NCI-H2227 (cell line): ENCODE data around the gene CCR5.

Source experiments
- DNase-seq: peaks from one replicate; lab custom pipeline; 2025; ENCODE audit not compliant: unreplicated experiment; lab: John Stamatoyannopoulos, UW

Gene CCR5

DNA sequence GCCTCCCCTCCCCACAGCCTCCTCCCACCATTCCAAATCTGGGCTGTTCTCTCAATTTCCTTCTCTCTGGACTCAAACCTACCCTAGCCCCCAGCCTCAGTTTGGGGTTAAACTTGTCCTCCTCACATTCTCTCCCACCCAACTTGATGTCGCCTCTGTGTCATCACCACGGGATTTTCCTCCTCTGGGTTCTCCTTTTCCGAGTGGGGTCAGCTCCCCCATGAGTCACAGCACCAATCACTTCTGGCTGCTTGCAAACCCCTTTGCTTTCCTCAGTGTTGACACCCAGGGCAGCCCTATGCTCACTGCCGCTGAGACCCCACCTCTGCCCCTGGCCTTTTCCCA lies 35.7 kb downstream of the CCR5 start:
- no peak for DNase-seq

DNA sequence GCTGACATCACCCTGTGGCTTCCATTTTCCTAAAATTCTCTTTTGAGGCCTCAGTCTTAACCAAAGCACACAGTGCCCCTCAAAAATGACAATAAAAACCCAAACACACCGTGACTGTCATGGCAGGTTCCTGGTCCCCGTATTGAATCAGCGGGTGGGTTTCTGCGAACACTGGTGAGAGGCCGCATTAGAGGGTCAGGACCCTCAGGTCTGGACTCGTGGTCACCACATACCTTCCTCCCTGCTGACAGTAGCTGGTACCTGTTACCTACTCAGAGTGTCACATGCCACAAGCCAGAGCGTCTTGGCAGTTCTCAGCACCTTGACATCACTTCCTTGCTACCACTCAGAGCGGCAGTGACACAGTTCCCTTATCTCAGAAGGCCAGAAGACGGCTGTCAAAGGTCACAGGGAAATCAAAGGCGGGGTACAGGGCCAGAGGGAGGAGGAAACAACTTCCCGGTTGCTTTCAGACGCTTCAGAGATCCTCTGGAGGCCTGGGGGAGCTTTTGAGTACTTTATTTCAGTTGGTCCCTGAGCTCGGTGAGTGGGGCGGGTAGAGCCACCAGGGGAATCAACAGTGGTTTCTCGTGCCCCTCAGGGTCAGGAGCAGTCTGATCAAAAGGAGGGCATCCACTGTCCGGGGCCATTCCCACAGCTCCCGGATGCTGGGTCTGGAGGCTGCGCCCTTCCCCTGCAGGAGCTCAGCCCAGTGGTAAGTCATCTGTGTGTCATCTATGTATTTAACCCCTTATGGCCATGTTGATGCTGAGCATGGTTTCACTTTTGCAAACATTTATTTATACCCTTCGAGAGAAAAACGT lies 36.3 kb downstream of the CCR5 start, which contains the start of the genes CCR5AS and CCRL2:
Gene CCR5AS (minus strand): TSS at position 279 of the 824 bp plus-strand sequence.
Gene CCRL2 (plus strand): TSS at position 472 of the 824 bp plus-strand sequence. CDS start 821 bp downstream, outside the sequence.
- no peak for DNase-seq

DNA sequence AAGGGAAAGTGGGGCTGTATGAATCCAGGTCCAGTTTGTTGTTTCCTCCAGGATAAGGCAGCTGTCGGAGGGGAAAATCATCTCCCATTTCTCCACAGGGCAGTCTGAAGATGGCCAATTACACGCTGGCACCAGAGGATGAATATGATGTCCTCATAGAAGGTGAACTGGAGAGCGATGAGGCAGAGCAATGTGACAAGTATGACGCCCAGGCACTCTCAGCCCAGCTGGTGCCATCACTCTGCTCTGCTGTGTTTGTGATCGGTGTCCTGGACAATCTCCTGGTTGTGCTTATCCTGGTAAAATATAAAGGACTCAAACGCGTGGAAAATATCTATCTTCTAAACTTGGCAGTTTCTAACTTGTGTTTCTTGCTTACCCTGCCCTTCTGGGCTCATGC lies 37.2 kb downstream of the CCR5 start:
- DNase-seq = no peak

DNA sequence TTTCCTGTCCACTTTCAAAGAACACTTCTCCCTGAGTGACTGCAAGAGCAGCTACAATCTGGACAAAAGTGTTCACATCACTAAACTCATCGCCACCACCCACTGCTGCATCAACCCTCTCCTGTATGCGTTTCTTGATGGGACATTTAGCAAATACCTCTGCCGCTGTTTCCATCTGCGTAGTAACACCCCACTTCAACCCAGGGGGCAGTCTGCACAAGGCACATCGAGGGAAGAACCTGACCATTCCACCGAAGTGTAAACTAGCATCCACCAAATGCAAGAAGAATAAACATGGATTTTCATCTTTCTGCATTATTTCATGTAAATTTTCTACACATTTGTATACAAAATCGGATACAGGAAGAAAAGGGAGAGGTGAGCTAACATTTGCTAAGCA lies 38.1 kb downstream of the CCR5 start:
- no peak for DNase-seq

DNA sequence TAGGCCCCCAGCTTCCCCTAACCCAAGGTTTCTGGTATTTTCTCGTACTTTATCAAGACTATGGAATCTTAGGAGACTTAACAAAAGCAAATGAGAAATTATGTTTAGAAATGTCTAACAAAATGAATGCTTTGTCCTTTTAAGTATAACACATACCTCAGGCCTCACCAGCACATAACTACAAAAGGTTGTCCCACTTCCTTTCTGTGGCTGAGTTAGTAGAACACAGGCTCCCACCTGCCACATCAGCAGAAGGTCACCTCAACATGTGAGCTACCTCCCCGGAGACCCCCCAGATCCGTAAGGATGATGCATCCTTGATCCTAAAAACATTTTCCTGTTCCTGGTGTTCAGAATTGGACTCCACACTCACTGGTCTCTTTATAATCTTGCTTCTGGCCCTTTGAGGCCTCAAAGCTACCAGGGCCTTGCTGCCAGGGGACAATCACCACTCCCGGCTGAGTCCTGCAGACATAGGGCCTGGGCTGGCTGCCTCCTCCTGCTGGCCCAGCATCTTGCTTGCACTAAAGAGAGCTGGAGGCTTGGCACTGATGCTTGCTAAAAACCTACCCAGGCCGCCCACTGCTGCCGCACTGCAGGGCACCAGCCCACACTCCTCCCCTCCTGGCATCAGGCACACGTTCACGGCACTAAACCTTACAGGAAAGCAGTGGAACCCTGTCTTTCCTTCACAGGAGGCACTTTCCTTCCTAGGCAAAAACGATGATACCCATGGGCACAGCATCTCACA lies 39.2 kb downstream of the CCR5 start:
- no peak for DNase-seq

DNA sequence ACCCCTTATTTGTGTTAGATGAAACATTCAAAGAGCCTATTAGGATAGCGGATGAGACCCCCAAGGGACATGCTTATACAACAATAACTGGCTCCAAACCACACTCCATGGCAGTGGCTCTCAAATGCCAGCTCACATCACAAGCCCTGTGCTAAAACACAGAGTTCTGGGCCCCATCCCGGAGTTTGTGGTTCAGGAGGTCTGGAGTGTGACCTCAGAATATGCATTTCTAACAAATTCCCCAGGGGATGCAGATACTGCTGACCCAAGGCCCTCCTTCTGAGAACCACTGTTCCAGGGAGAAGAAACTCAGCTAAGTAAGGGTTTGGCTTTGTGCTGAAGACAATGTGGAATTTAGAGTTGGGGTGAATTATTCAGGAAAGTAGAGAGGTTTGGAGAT lies 39.9 kb downstream of the CCR5 start:
- DNase-seq = no peak

DNA sequence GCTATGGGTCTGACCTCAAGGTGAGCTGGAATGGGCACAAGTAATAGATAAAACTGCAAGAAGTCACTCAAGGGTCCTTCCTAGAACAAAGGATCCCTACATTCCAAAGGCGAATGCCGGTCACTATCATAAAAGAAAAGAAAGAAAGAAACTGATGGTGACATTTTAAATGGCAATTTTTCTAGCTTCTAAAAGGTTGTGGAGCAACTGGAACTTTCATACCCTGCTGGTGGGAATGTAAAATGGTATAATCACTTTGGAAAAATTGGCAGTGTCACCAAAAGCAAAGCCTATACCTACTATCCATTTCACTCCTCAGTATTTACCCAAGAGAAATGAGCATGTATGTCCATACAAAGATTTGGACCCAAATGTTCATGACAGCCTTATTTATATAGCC lies 40.5 kb downstream of the CCR5 start:
- DNase-seq = no peak

DNA sequence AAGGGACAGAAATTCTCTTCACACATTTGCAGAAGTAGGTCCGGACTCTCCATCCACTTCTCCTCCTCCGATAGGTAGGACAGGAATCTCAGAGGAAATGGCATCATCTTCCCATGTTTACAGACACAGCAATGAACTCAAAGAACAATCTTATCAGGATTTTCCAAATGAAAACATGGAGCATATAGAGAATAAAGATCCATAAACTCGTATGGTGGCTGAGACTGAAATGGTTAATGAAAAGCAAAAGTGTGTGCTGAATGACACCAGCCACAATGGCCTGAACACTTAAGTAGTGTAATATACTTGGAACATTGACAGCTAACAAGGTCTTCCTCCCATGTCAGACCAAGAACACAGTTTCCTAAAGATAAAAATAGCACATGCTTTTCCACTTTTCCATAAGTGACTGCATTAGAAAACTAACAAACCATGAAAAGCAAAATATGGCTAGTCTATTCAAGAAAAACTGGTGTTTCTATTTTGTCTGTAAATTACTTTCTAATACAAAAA lies 42.1 kb downstream of the CCR5 start:
- no peak for DNase-seq

DNA sequence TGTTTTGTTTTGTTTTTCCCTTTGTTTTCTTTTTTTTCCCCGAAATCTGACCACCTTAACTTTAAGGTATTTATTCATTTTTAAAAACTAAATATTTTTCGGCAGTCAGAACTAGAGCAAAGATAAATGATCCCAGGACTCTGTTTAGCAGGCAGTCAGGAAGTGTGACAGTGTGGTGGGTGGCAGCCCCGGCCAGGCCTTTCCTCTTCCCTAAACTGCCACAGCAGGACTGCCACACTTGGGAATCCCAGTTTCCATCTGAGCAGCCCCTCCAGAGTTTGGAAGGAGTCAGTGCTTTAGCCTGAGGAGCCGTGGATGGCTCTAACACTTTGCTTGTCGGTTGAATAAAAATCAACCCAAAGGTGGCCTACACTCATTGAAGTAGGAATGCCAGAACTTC lies 43.2 kb downstream of the CCR5 start:
- no peak for DNase-seq

DNA sequence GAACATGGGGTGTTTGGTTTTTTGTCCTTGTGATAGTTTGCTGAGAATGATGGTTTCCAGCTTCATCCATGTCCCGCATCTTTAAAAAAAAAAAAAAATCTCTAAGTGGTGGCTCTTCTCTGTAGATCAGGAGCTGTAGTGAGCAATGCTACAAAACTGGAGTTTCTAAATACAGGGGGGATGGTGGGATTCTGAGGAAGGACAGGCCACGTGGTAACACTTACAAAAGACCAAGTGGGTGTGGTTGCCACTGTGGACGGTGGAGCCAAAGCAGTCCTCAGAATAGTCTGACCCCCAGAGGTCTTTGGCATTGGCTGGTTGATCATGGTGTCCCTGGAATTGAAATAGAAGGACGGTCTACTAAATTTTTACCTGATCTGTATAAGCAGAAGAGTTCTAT lies 44.0 kb downstream of the CCR5 start:
- no peak for DNase-seq

DNA sequence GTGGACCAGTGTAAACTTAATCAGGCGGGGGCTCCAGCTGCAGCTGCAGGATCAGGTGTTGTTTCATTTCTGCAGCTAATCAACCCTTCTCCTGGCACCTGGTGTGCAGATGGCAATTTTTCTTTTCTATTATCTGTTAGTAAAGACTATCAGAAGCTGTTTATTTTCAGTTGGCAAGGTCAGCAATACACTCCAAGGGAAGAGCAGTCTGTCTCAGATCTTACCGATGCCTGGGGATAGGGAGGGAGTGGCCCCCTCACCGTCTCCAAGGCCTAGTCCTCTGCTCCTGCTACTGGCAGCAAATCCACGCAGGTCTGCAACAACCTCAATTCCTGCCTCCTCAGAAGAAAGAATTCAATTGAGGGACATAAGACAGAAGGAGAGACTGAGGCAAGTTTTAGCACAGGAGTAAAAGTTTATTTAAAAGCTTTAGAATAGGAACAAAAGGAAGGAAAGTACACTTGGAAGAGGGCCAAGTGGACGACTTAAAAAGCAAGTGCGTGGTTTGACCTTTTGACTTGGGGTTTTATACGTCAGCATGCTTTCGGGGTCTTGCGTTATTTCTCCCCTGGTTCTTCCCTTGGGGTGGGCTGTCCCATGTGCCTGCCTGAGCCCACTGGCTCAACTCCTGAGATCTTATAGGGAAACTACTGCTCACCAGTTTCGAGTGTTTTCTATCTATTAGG lies 45.5 kb downstream of the CCR5 start:
- DNase-seq = peak; percentile 40

DNA sequence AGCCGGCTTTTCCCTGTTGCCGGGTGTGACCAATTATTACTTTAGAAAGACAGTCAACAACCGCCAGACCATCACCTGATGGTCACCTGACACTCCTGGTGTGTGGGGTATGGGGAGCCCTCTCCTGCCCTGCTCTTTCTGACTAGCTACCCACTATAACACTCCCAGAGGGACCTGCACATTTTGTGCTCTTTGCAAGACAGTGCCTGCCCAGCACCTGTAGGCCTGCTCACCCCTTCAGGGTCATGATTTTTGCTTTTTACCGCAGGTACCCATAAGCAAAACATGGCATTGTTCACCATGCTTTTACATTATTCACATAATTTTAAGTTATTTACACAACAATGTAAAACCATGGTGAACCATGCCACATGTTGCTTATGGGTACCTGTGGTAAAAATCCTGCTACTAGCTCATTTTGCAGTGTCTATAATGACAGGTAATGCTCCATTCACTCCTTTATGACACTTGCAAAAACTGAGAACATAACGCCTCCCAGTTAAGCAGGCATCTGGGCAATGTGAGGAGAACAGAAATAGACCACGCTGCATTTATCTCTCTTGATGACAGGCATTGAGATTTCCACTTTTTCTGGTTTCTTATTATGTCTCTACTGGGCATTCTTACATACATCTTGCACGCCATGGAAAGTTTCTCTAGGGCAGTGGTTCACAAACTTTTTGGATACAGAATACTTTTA lies 46.2 kb downstream of the CCR5 start:
- DNase-seq = no peak

DNA sequence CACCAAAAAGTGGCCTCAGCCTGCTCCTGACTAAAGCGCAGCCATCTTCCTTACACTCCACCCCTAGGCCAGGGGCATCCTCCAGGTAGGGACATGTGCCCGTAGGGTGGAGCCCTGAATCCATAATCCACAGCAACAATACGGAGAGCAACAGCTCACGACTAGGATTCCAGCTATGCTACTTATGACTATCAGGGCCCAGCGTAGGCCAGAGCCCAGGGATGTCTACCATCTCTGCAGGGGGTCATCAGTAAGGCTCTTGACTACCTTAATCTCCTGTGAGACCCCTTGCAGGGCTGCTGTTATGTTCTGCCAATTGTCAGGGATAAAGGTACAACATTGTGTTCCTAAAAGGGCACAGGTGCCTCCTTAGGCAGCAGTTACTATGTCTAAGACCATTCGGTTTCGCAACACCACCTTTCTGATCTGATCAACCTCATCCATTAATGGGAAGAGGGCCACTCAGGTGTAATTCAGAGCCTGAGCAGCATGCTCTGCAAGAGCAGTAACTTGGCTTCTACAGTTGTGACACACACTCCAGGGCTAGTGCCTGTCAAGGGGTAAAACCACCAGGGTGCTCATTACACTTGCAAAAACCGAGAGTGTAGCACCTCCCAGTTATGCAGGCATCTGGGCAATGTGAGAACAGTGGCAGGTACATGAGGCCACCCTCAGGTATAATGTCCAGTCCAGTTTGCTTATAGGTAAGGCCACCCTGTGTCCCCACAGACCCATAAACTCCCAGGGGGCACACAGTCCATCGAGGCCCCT lies 47.3 kb downstream of the CCR5 start:
- DNase-seq = no peak

DNA sequence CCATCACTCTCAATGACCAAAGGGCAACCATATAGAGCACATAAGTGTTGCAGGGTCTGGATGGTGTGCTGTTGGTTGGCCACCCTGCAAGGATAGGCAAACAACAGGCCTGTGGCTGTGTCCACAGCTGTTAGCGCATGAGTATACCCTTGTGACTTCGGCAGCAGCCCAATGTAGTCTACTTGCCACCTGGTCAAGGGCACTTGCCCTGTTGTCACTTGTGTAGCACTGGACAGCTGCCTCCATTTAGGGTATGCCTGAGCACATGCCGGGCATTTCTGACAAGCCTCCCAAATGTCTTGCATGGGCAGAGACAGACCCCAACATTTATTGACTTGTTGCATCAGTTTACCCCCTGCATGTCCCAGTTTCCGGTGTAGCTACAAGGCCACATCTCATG lies 49.1 kb downstream of the CCR5 start:
- DNase-seq = no peak

DNA sequence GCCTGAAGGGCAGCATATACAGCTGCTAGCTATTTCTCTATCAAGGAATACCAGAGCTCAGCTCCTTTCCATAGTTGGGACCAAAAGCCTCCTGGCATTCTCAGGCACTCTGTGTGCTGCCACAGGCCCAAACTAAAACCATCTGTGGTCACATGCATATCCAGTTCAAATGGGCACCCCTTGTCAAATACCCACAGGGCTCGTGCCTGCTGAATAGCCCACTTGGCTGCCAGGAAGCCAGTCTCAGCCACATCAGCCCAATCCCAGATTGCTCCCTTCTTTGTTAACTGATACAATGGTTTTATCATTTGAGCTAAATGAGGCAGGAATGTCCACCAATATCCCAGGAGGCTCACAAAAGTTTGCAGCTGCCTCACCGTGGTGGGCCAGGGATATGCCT lies 50.2 kb downstream of the CCR5 start:
- no peak for DNase-seq

DNA sequence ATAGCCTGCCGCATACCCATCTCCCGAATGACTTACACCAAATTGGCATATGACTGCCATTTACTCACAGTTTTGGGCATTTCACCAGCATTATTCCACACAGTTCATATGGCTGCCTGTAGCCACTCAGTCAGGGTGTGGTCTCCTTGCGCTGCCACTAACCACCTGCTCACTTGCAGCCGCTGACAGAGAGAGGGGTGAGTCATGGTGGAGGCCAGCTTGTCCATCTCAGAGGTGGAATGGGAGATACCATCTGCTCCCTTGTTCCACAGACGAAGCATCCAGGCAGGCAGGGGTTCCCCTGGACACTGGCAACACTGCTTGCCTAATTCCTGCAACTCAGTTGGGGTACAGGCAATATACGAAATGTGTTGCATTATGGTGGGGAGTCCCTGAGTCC lies 51.9 kb downstream of the CCR5 start:
- DNase-seq = no peak

DNA sequence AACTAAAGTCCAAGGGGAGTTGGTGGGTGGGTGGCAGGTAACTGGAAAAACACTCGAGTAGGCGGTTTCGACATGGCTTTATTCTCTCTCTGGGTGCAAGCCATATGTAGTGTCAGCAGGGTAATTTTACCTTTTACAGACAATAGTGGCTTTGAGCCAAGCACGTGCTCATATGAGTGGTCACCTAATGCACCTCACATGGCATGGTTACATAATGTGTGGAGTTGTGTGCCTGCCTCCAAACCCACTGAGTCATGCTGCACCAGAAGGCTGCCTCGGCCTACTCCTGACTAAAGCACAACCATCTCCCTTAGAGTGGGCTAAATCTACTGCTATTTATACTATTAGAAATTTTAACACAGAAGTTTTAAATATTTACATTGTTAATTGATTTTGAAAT lies 52.8 kb downstream of the CCR5 start:
- DNase-seq = no peak
